PC-3 (cell line): ENCODE data around the gene ANP32E. TPM values are rescaled to one million over a fixed set of nuclear protein-coding genes. Genes with fewer than 3 reads are reported as not detected.

Experiments used
- ATAC-seq: fragments of 200-7000 bp; cut with Tn5 transposase; 2 replicates; pipeline ENCODE4 v1.9.1; 2020; ENCODE audit warnings: mild to moderate bottlenecking, moderate library complexity
- BruUV-seq: library from RNA; stranded (reverse); fragments of 400-500 nt; replicated peaks from 2 replicates; lab custom pipeline; 2021; lab: Mats Ljungman, UMichigan
- CTCF ChIA-PET: fragments of 300-600 bp; sonication (Branson Sonifier 250); formaldehyde crosslinking; loops from one replicate; lab custom pipeline; 2022; ENCODE audit warnings: antibody characterized with exemption; lab: Charles Lee
- POLR2A ChIA-PET: fragments of 300-600 bp; sonication (Branson Sonifier 250); formaldehyde crosslinking; loops from one replicate; lab custom pipeline; 2022; ENCODE audit warnings: antibody characterized with exemption; ENCODE audit not compliant: unreplicated experiment; lab: Charles Lee
- DNase-seq: peaks from one replicate; pipeline ENCODE4 v3.0.0-alpha.2; 2015
- H2AFZ ChIP-seq: fragments of 300-600 bp; sonication (generic); 2 replicates; pipeline ENCODE4 v1.6.0; 2016; ENCODE audit warnings: antibody characterized with exemption, low read length
- H3F3A ChIP-seq: fragments of 300-600 bp; sonication (generic); one replicate; pipeline ENCODE4 v1.6.0; 2017; ENCODE audit warnings: antibody characterized with exemption, low read length, control low read depth, mild to moderate bottlenecking; ENCODE audit not compliant: unreplicated experiment
- H3K27ac ChIP-seq: fragments of 300-600 bp; sonication (generic); 2 replicates; pipeline ENCODE4 v1.5.1; 2016; ENCODE audit warnings: mild to moderate bottlenecking, low read length
- H3K27me3 ChIP-seq: fragments of 300-600 bp; sonication (generic); 2 replicates; pipeline ENCODE4 v1.6.1; 2016; ENCODE audit warnings: low read length, mixed read lengths
- H3K36me3 ChIP-seq: fragments of 300-600 bp; sonication (generic); 2 replicates; pipeline ENCODE4 v1.6.1; 2016; ENCODE audit warnings: low read depth, mixed run types, low read length, mixed read lengths
- H3K4me1 ChIP-seq: fragments of 300-600 bp; sonication (generic); 2 replicates; pipeline ENCODE4 v1.5.1; 2016; ENCODE audit warnings: low read length; ENCODE audit not compliant: insufficient read depth
- H3K4me2 ChIP-seq: fragments of 300-600 bp; sonication (generic); 2 replicates; pipeline ENCODE4 v1.6.0; 2016; ENCODE audit warnings: low read length
- H3K4me3 ChIP-seq: fragments of 300-600 bp; sonication (generic); 2 replicates; pipeline ENCODE4 v1.5.1; 2016; ENCODE audit warnings: mild to moderate bottlenecking, low read length, mixed read lengths
- H3K79me2 ChIP-seq: fragments of 300-600 bp; sonication (generic); 2 replicates; pipeline ENCODE4 v1.6.1; 2017; ENCODE audit warnings: low read length, mixed read lengths
- H3K9ac ChIP-seq: fragments of 300-600 bp; sonication (generic); 2 replicates; pipeline ENCODE4 v1.6.0; 2016; ENCODE audit warnings: mild to moderate bottlenecking, low read length
- H3K9me2 ChIP-seq: fragments of 300-600 bp; sonication (generic); replicated peaks from 2 replicates; pipeline ENCODE4 v1.6.1; 2016; ENCODE audit warnings: mixed run types, low read length, mixed read lengths
- H3K9me3 ChIP-seq: fragments of 300-600 bp; sonication (generic); 2 replicates; pipeline ENCODE4 v1.6.1; 2016; ENCODE audit warnings: low read length, mixed read lengths
- H4K20me1 ChIP-seq: fragments of 300-600 bp; sonication (generic); 2 replicates; pipeline ENCODE4 v1.6.1; 2016; ENCODE audit warnings: low read length, mixed read lengths
- CTCF ChIP-seq: fragments of 300-600 bp; sonication (generic); conservative IDR thresholded peaks from 2 replicates; pipeline ENCODE4 v1.5.1; 2017; ENCODE audit warnings: antibody characterized with exemption, low read depth, mild to moderate bottlenecking, low read length
- EZH2 ChIP-seq: fragments of 300-600 bp; sonication (generic); IDR thresholded peaks from one replicate; pipeline ENCODE4 v1.6.1; 2017; ENCODE audit warnings: antibody characterized with exemption, mild to moderate bottlenecking, low read length; ENCODE audit not compliant: unreplicated experiment
- EZH2phosphoT487 ChIP-seq: fragments of 300-600 bp; sonication (generic); IDR thresholded peaks from 2 replicates; pipeline ENCODE4 v1.6.1; 2018; ENCODE audit warnings: mild to moderate bottlenecking, antibody characterized with exemption, low read length, borderline replicate concordance
- intact Hi-C: fragments of 100-400 bp; cut with micrococcal nuclease; formaldehyde crosslinking; loops from 2 replicates; pipeline ENCODE4 v1.9.0; 2023
- total RNA-seq: library from RNA; depleted of rRNA; stranded (reverse); fragments of >200 nt; gene quantifications from 2 replicates; pipeline ENCODE4 v1.2.3, GENCODE V29; 2014

The ANP32E gene
- total RNA-seq, 1 experiment from 2014 or later, result 42.0 TPM

- BruUV-seq, result TSS peak; percentile 66
- Histone ChIP-seq H4K20me1 (no peaks in the 10 kb centered on the region), H3K9me3 (no peaks in the 10 kb centered on the region), H3K9me2 (no peaks in the 10 kb centered on the region), H3K36me3 (peaks cover 8% of the 10 kb centered on the region; the same call in 1 of the 2 replicates), H3K79me2 (peaks cover 18% of the 10 kb centered on the region), H3K27ac (peak overlapping the region; percentile 68), H3K4me3 (peak overlapping the region; percentile 86), H3K9ac (peak overlapping the region; percentile 85), H3F3A (no peaks in the 10 kb centered on the region), H3K27me3 (no peaks in the 10 kb centered on the region), H3K4me1 (peaks cover 19% of the 10 kb centered on the region), H2AFZ (peak overlapping the region; percentile 87), H3K4me2 (peak overlapping the region; percentile 90)
- ChIA-PET POLR2A (interaction anchor here (0.6 kb wide), 2 partner anchors 20 to 38 kb away, joined by 4 to 5 read pairs; no protein-coding TSS in a partner anchor), CTCF (interaction anchor here (0.6 to 3.6 kb wide), 2 partner anchors 9 to 27 kb away, joined by 6 to 28 read pairs; no protein-coding TSS in a partner anchor)
- no peak for DNase-seq
- TF ChIP-seq EZH2phosphoT487, result no peak
- TF ChIP-seq EZH2, result no peak
- TF ChIP-seq CTCF, result no peak
- ATAC-seq, result peak; percentile 30
- intact Hi-C loops, result loop anchor here (1.0 kb wide), 2 partner anchors 11 to 46 kb away; partner anchors contain the start of genes ANP32E and MRPS21
These were observed 46.6 kb upstream of the ANP32E start for GRCh38 chr1:150282558-150282958.

- Histone ChIP-seq H3F3A (no peaks in the 10 kb centered on the region), H2AFZ (peak within 1 kb of the TSS; percentile 89), H3K9me2 (no peaks in the 10 kb centered on the region), H3K4me2 (peak within 1 kb of the TSS; percentile 91), H3K79me2 (peaks cover 18% of the 10 kb centered on the region), H4K20me1 (no peaks in the 10 kb centered on the region), H3K9me3 (no peaks in the 10 kb centered on the region), H3K27ac (peak within 1 kb of the TSS; percentile 77), H3K4me3 (peak within 1 kb of the TSS; percentile 86), H3K9ac (peak within 1 kb of the TSS; percentile 85), H3K4me1 (peaks cover 19% of the 10 kb centered on the region), H3K27me3 (no peaks in the 10 kb centered on the region), H3K36me3 (peaks cover 6% of the 10 kb centered on the region; the same call in 1 of the 2 replicates)
- intact Hi-C loops, result loop anchor here (1.0 kb wide), 4 partner anchors 11 to 46 kb away; partner anchors contain the start of genes ANP32E, APH1A and MRPS21
- TF ChIP-seq EZH2phosphoT487, result no peak
- CTCF ChIA-PET, result interaction anchor here (0.6 to 3.6 kb wide), 8 partner anchors 9 to 92 kb away, joined by 3 to 28 read pairs (median 5); partner anchors contain the start of gene APH1A
- peak; percentile 94 for ATAC-seq
- peak; percentile 99 for DNase-seq
- POLR2A ChIA-PET, result interaction anchor here (0.6 kb wide), 2 partner anchors 19 to 39 kb away, joined by 4 to 5 read pairs; no protein-coding TSS in a partner anchor
- TSS peak; percentile 96 for BruUV-seq
These were observed 46.0 kb upstream of the ANP32E start, which contains the start of gene CIART for GRCh38 chr1:150281758-150282557. TSS of gene CIART (plus strand) at chr1:150282554. CDS start at chr1:150283268, 714 bp downstream.

GRCh38 chr1:150281221-150281757, 45.4 kb upstream of the ANP32E start:
- intact Hi-C loops, result loop anchor here (1.0 kb wide), 2 partner anchors 12 to 26 kb away; partner anchors contain the start of gene APH1A
- Histone ChIP-seq H3K79me2 (peaks cover 18% of the 10 kb centered on the region), H3K27me3 (no peaks in the 10 kb centered on the region), H3K4me1 (peaks cover 19% of the 10 kb centered on the region), H2AFZ (peak overlapping the region; percentile 89), H3K4me2 (peak overlapping the region; percentile 91), H3K9me3 (no peaks in the 10 kb centered on the region), H3K9ac (peak overlapping the region; percentile 85), H4K20me1 (no peaks in the 10 kb centered on the region), H3K4me3 (peak overlapping the region; percentile 86), H3F3A (no peaks in the 10 kb centered on the region), H3K9me2 (no peaks in the 10 kb centered on the region), H3K27ac (peak overlapping the region; percentile 77), H3K36me3 (peaks cover under 1% of the 10 kb centered on the region; the same call in 1 of the 2 replicates)
- no peak for TF ChIP-seq EZH2
- TF ChIP-seq EZH2phosphoT487, result no peak
- peak; percentile 97 for TF ChIP-seq CTCF
- DNase-seq (peak; percentile 81), ATAC-seq (peak; percentile 58)
- ChIA-PET POLR2A (interaction anchor here (0.6 kb wide), 1 partner anchor 67 kb away, joined by 3 read pairs; no protein-coding TSS in a partner anchor), CTCF (interaction anchor here (0.5 to 3.6 kb wide), 8 partner anchors 12 to 91 kb away, joined by 3 to 28 read pairs (median 4); partner anchors contain the start of gene APH1A)
- no TSS peak for BruUV-seq
